NCI-H2171 (cell line): Measurements from ENCODE around the gene PAQR7.

ENCODE experiments used
- DNase-seq: peaks from one replicate; lab custom pipeline; 2025; lab: John Stamatoyannopoulos, UW

The PAQR7 gene

GRCh38 chr1:25815208-25816111, 60.0 kb downstream of the PAQR7 start:
- no peak for DNase-seq

DNA sequence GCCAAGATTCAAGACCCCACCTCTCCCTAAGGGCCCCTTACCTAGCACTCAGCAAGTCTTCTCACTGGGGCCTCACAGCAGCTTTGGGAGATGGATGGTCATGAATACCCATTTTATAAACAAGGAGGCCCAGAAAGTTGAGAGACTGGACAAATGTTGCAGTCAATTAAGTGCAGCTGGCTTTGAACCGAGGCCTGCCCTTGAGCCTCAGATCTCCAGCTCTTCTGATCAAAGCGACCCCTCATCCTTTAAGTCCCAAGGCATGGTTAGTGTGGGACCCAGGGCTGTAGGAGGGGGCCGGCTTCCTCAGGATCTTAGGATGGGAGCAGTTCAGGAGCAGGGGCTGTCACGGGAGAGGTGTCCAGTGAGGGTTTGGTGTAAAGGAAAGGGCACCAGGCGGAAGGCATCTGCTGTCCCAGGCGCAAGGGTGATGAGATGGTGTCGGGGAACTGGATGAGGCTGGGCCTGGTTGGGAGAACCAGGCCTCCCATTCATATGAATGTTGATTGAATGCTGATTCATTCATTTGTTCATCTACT, 60.9 kb downstream of the PAQR7 start:
- DNase-seq: no peak

- no peak for DNase-seq
Measured at GRCh38 chr1:25813734-25814471, 61.6 kb downstream of the PAQR7 start.

DNA sequence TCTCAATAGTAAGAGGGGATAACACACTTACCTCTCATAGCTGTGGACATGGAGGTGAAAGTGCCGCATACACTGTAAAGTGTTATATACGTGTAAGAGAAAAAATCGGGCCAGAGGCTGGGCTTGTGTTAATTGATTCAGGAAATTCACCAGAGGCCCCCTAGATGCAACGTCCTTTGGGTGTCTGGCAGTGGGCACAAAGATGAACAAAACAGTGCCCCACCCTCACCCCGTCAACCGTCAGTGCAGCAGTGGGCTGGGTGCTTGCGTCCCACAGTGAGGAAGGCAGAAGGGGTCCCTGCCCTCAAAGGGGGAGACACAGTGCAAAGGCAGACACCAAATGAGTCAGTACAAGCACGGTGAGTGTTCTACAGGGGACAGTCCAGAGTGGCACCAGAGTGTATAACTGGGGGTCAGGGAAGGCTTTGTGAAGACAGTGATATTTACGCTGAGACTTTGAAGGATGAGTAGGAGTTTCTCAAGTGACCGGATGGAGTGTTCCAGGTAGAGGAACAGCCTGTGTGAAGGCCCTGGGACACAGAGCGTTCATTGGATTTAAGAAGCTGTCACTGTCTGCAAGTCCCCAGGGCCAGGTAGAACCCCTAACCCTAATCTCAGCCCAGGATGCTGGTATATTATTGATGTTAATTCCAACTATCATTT, 62.3 kb downstream of the PAQR7 start:
- no peak for DNase-seq
